BLaER1 treated with 17β-estradiol and CSF1 and Interleukin-3, amounts not matched to agents 10 nM and 100 nM (cell line): Measurements from ENCODE around the gene PNMA8A.
A peak's percentile ranks its signal among the peaks of the same experiment; 100 is the strongest.
"Not testable (repeated sequence)": the region's sequence is repeated elsewhere in the genome, so short reads cannot be mapped to it uniquely, and the experiment has no call there.

ENCODE experiments used
- H3K27ac ChIP-seq, 11 experiments: shearing (Covaris generic); formaldehyde crosslinking; 2 replicates each; pipeline ENCODE4 v1.8.1; 2022
- H3K27me3 ChIP-seq, 11 experiments: shearing (Covaris generic); formaldehyde crosslinking; 2 replicates each; pipeline ENCODE4 v1.8.1; 2022
- H3K36me3 ChIP-seq, 11 experiments: shearing (Covaris generic); formaldehyde crosslinking; 2 replicates each; pipeline ENCODE4 v1.8.1; 2022
- H3K4me1 ChIP-seq, 10 experiments: shearing (Covaris generic); formaldehyde crosslinking; 2 replicates each; pipeline ENCODE4 v1.8.1; 2022
- H3K4me2 ChIP-seq, 11 experiments: shearing (Covaris generic); formaldehyde crosslinking; 2 replicates each; pipeline ENCODE4 v1.8.1; 2022
- H3K4me3 ChIP-seq, 10 experiments: shearing (Covaris generic); formaldehyde crosslinking; 2 replicates each; pipeline ENCODE4 v1.8.1; 2022
- H3K9ac ChIP-seq, 11 experiments: shearing (Covaris generic); formaldehyde crosslinking; 2 replicates each; pipeline ENCODE4 v1.8.1; 2022
- H3K9me3 ChIP-seq, 11 experiments: shearing (Covaris generic); formaldehyde crosslinking; replicated peaks in 1 of 11; 2 replicates each; pipeline ENCODE4 v1.8.1; 2022
- H4K20me1 ChIP-seq, 11 experiments: shearing (Covaris generic); formaldehyde crosslinking; 2 replicates each; pipeline ENCODE4 v1.8.1; 2022
- Cebpa-rat ChIP-seq, 11 experiments: shearing (Covaris generic); IDR thresholded peaks; 2 replicates each; pipeline ENCODE4 v1.8.1; 2022

Gene PNMA8A

DNA sequence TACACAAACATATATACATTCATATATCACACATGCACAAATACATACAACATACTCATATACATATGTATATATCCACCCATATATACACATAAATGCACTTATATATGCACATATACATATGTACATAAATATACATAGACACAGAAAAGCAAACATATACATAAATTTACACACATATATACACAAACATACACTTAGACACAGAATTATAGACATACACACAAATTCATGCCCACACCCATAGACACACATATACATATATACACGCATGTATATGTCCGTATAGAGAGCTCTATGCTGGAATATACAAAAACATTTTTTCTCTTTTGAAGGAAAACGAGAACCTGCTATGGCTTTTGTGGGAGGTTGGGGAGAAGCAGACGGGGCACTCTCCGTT, 20.6 kb downstream of the PNMA8A start:
- H3K9me3 ChIP-seq = peaks cover 15 to 25% (median 19%) of the 10 kb centered on the region in 11 experiments; a peak in 21 of 22 replicates
- no peaks in the 10 kb centered on the region for H4K20me1 ChIP-seq
- TF ChIP-seq Cebpa-rat (IDR thresholded peaks at IDR 0.05) = no peak
- no peak overlapping the region for H3K4me2 ChIP-seq
- H3K9ac ChIP-seq = no peak overlapping the region
- H3K36me3 ChIP-seq = no peaks in the 10 kb centered on the region
- H3K27ac ChIP-seq = no peak overlapping the region
- no peak overlapping the region for H3K4me3 ChIP-seq
- no peaks in the 10 kb centered on the region for H3K27me3 ChIP-seq
- peaks cover 0 to 10% (median 7%) of the 10 kb centered on the region in 10 experiments; a peak in 12 of 20 replicates for H3K4me1 ChIP-seq

GRCh38 chr19:46449228-46449627, 22.1 kb downstream of the PNMA8A start:
- Histone ChIP-seq H3K9me3 (peaks cover 15 to 20% (median 19%) of the 10 kb centered on the region in 11 experiments; a peak in 21 of 22 replicates), H3K4me1 (peaks cover 0 to 10% (median 7%) of the 10 kb centered on the region in 10 experiments; a peak in 12 of 20 replicates), H3K27me3 (no peaks in the 10 kb centered on the region), H3K36me3 (no peaks in the 10 kb centered on the region), H3K9ac (no peak overlapping the region), H3K27ac (no peak overlapping the region), H4K20me1 (no peaks in the 10 kb centered on the region), H3K4me3 (no peak overlapping the region), H3K4me2 (no peak overlapping the region)
- no peak for TF ChIP-seq Cebpa-rat (IDR thresholded peaks at IDR 0.05)

DNA sequence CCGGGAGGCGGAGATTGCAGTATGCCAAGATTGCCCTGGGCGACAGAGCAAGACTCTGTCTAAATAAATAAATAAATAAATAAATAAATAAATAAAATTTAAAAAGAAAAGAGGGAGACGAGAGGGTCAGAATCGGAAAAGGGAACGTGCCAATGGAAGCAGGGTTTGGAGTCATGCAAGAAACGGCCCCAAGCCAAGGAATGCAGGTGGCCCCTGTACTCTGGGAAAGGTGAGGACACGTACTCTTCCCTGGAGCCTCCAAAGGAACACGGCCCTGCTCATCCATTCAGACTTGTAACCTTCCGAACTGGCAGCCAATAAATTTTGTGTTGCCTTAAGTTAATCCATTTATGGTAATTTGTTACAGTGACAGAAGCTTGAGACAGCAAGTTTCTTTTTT, 22.8 kb downstream of the PNMA8A start:
- Histone ChIP-seq H3K36me3 (no peaks in the 10 kb centered on the region), H3K9ac (no peak overlapping the region), H3K4me3 (no peak overlapping the region), H3K27ac (no peak overlapping the region), H3K4me2 (no peak overlapping the region), H4K20me1 (no peaks in the 10 kb centered on the region), H3K9me3 (peaks cover 15 to 20% (median 19%) of the 10 kb centered on the region in 11 experiments; a peak in 21 of 22 replicates), H3K4me1 (peaks cover 0 to 10% (median 7%) of the 10 kb centered on the region in 10 experiments; a peak in 12 of 20 replicates), H3K27me3 (no peaks in the 10 kb centered on the region)
- TF ChIP-seq Cebpa-rat (IDR thresholded peaks at IDR 0.05) = no peak

- TF ChIP-seq Cebpa-rat (IDR thresholded peaks at IDR 0.05) = no peak
- peaks cover 15 to 20% (median 19%) of the 10 kb centered on the region in 11 experiments; a peak in 21 of 22 replicates for H3K9me3 ChIP-seq
- H4K20me1 ChIP-seq = no peaks in the 10 kb centered on the region
- H3K27ac ChIP-seq = no peak overlapping the region
- no peaks in the 10 kb centered on the region for H3K27me3 ChIP-seq
- H3K4me3 ChIP-seq = no peak overlapping the region
- H3K4me2 ChIP-seq = peak overlapping the region in 8 of 11 experiments; percentile 18 to 51 (median 30); a peak in 11 of 22 replicates
- no peaks in the 10 kb centered on the region for H3K36me3 ChIP-seq
- H3K9ac ChIP-seq = no peak overlapping the region
- H3K4me1 ChIP-seq = peaks cover 5 to 14% (median 9%) of the 10 kb centered on the region in 10 experiments; a peak in 19 of 20 replicates
These were observed 23.5 kb downstream of the PNMA8A start for GRCh38 chr19:46447824-46448223.

GRCh38 chr19:46447006-46447405, 24.4 kb downstream of the PNMA8A start:
- Histone ChIP-seq H3K27ac (no peak overlapping the region), H3K9ac (no peak overlapping the region), H3K27me3 (no peaks in the 10 kb centered on the region), H3K4me1 (peaks cover 7 to 19% (median 10%) of the 10 kb centered on the region in 10 experiments; a peak in 19 of 20 replicates), H3K4me3 (no peak overlapping the region), H3K9me3 (peaks cover 15 to 20% (median 19%) of the 10 kb centered on the region in 11 experiments; a peak in 21 of 22 replicates), H4K20me1 (no peaks in the 10 kb centered on the region), H3K4me2 (no peak overlapping the region), H3K36me3 (no peaks in the 10 kb centered on the region)
- TF ChIP-seq Cebpa-rat (IDR thresholded peaks at IDR 0.05) = no peak

GRCh38 chr19:46446021-46446420, 25.3 kb downstream of the PNMA8A start:
- Histone ChIP-seq H3K4me1 (peaks cover 7 to 19% (median 10%) of the 10 kb centered on the region in 10 experiments; a peak in 19 of 20 replicates), H3K27ac (no peak overlapping the region), H3K9me3 (peaks cover 15 to 20% (median 19%) of the 10 kb centered on the region in 11 experiments; a peak in 21 of 22 replicates), H3K36me3 (no peaks in the 10 kb centered on the region), H3K27me3 (no peaks in the 10 kb centered on the region), H4K20me1 (no peaks in the 10 kb centered on the region), H3K4me2 (no peak overlapping the region), H3K4me3 (no peak overlapping the region), H3K9ac (no peak overlapping the region)
- TF ChIP-seq Cebpa-rat (IDR thresholded peaks at IDR 0.05) = no peak

GRCh38 chr19:46442808-46443450, 28.4 kb downstream of the PNMA8A start:
- Histone ChIP-seq H3K27me3 (no peaks in the 10 kb centered on the region), H3K36me3 (no peaks in the 10 kb centered on the region), H3K9ac (no peak overlapping the region), H3K4me2 (peak overlapping the region in 5 of 11 experiments; percentile 6 to 53 (median 25); a peak in 6 of 22 replicates), H4K20me1 (no peaks in the 10 kb centered on the region), H3K4me3 (no peak overlapping the region), H3K27ac (no peak overlapping the region), H3K4me1 (peaks cover 5 to 16% (median 8%) of the 10 kb centered on the region in 10 experiments; a peak in 19 of 20 replicates), H3K9me3 (no peaks in the 10 kb centered on the region)
- TF ChIP-seq Cebpa-rat (IDR thresholded peaks at IDR 0.05) = no peak

- Histone ChIP-seq H3K27ac (no peak overlapping the region), H3K9ac (no peak overlapping the region), H4K20me1 (no peaks in the 10 kb centered on the region), H3K36me3 (no peaks in the 10 kb centered on the region), H3K4me1 (peaks cover 0 to 10% (median 4%) of the 10 kb centered on the region in 10 experiments; a peak in 10 of 20 replicates), H3K4me2 (no peak overlapping the region), H3K27me3 (no peaks in the 10 kb centered on the region), H3K9me3 (no peaks in the 10 kb centered on the region), H3K4me3 (no peak overlapping the region)
- no peak for TF ChIP-seq Cebpa-rat (IDR thresholded peaks at IDR 0.05)
These were observed 29.5 kb downstream of the PNMA8A start for GRCh38 chr19:46441866-46442265.

GRCh38 chr19:46435689-46436088, 35.7 kb downstream of the PNMA8A start:
- not testable (repeated sequence) for H3K27me3 ChIP-seq, H3K4me3 ChIP-seq, H3K4me2 ChIP-seq, H3K9ac ChIP-seq, H4K20me1 ChIP-seq, H3K9me3 ChIP-seq, H3K36me3 ChIP-seq, H3K27ac ChIP-seq
- H3K4me1 ChIP-seq = peaks cover 0 to 11% (median under 1%) of the 10 kb centered on the region in 10 experiments; a peak in 9 of 20 replicates

DNA sequence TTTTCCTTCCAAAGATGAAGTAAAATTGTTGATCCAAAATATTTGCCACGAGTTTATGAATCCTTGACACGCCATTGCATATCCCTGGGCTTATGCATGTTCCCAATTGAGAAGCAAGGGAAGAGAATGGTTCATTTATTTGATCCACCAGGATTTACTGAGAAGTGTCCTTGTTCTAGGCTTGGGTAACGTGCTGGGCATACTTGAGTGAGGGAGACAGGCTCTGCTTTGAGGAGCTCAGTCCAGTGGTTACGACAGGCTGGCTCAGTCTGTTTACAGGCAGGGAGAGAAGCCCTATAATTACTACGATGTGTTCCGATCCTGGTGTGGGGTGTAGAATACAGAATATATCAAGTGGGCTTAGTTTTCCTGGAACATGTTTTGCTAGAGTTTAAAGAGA, 36.4 kb downstream of the PNMA8A start:
- Histone ChIP-seq H3K4me1 (peaks cover 0 to 18% (median 8%) of the 10 kb centered on the region in 10 experiments; a peak in 13 of 20 replicates), H3K27ac (no peak overlapping the region), H3K4me2 (no peak overlapping the region), H4K20me1 (no peaks in the 10 kb centered on the region), H3K27me3 (no peaks in the 10 kb centered on the region), H3K9me3 (no peaks in the 10 kb centered on the region; a peak in 1 of 22 replicates), H3K9ac (no peak overlapping the region), H3K4me3 (no peak overlapping the region), H3K36me3 (no peaks in the 10 kb centered on the region)
- no peak for TF ChIP-seq Cebpa-rat (IDR thresholded peaks at IDR 0.05)

- not testable (repeated sequence) for H3K4me2 ChIP-seq, H3K27me3 ChIP-seq, H3K9me3 ChIP-seq, H3K9ac ChIP-seq, H3K4me3 ChIP-seq, H3K27ac ChIP-seq, H4K20me1 ChIP-seq, H3K36me3 ChIP-seq
- H3K4me1 ChIP-seq = peaks cover 3 to 34% (median 20%) of the 10 kb centered on the region in 10 experiments; a peak in 18 of 20 replicates
These were observed 37.9 kb downstream of the PNMA8A start for GRCh38 chr19:46433470-46433869.
